Fibroblast of lung (primary cell): Measurements from ENCODE around the gene MGAT5. TPM values are rescaled to one million over a fixed set of nuclear protein-coding genes. Genes with fewer than 3 reads are reported as not detected.

Experiments used
- DNase-seq, 2 donors: peaks; one replicate each; pipeline versions ENCODE4 v3.0.0 to v3.0.0-alpha.2; 2010; ENCODE audit warnings: low read depth in 2 of 2
- H2AFZ ChIP-seq: 2 replicates; pipeline ENCODE4 v1.5.1; 2012; ENCODE audit warnings: low read length, control low read depth, inconsistent platforms
- H3K27ac ChIP-seq: 2 replicates; pipeline ENCODE4 v1.5.1; 2011; ENCODE audit warnings: low read length, control low read depth; ENCODE audit not compliant: insufficient read depth
- H3K27me3 ChIP-seq: 2 replicates; pipeline ENCODE4 v1.5.1; 2011; ENCODE audit warnings: mild to moderate bottlenecking, low read length; ENCODE audit not compliant: control insufficient read depth, insufficient read depth
- H3K36me3 ChIP-seq: 2 replicates; pipeline ENCODE4 v1.5.1; 2011; ENCODE audit warnings: low read length; ENCODE audit not compliant: control insufficient read depth, insufficient read depth
- H3K4me1 ChIP-seq: 2 replicates; pipeline ENCODE4 v1.5.1; 2011; ENCODE audit warnings: low read length; ENCODE audit not compliant: control insufficient read depth, insufficient read depth; ENCODE audit errors: extremely low read depth
- H3K4me2 ChIP-seq: 2 replicates; pipeline ENCODE4 v1.5.1; 2011; ENCODE audit warnings: low read length, control low read depth; ENCODE audit not compliant: insufficient read depth; ENCODE audit errors: extremely low read depth
- H3K4me3 ChIP-seq, 4 experiments: fragments of 200-600 bp in 1 of 4; sonication (generic) in 1 of 4; replicated peaks in 1 of 4; 2 replicates each; pipeline ENCODE4 v1.5.1; 2011 to 2016; ENCODE audit warnings: low read length in 4 of 4, low read depth in 3 of 4, mild to moderate bottlenecking in 3 of 4, control low read depth in 2 of 4, inconsistent platforms in 1 of 4, mixed read lengths in 1 of 4; ENCODE audit not compliant: insufficient read depth in 1 of 4; ENCODE audit errors: control extremely low read depth in 1 of 4
- H3K79me2 ChIP-seq: 2 replicates; pipeline ENCODE4 v1.5.1; 2012; ENCODE audit warnings: mild to moderate bottlenecking, low read length, inconsistent platforms; ENCODE audit not compliant: control insufficient read depth, insufficient read depth
- H3K9ac ChIP-seq: 2 replicates; pipeline ENCODE4 v1.5.1; 2011; ENCODE audit warnings: mild to moderate bottlenecking, low read length, control low read depth; ENCODE audit not compliant: insufficient read depth
- H3K9me3 ChIP-seq: 2 replicates; pipeline ENCODE4 v1.5.1; 2012; ENCODE audit warnings: low read depth, low read length; ENCODE audit not compliant: control insufficient read depth, insufficient read depth
- H4K20me1 ChIP-seq: 2 replicates; pipeline ENCODE4 v1.5.1; 2011; ENCODE audit warnings: low read length; ENCODE audit not compliant: control insufficient read depth, insufficient read depth; ENCODE audit errors: extremely low read depth
- CTCF ChIP-seq, 2 donors: IDR thresholded peaks in 1 of 2; conservative IDR thresholded peaks in 1 of 2; 1 replicate in 1 of 2; 2 replicates in 1 of 2; pipeline ENCODE4 v1.5.1; 2011 to 2012; ENCODE audit warnings: low read length in 2 of 2, control low read depth in 1 of 2, inconsistent platforms in 1 of 2, low read depth in 1 of 2, mild to moderate bottlenecking in 1 of 2
- EZH2 ChIP-seq: IDR thresholded peaks from 2 replicates; pipeline ENCODE4 v1.5.1; 2012; ENCODE audit warnings: low read length, control low read depth, mild to moderate bottlenecking; ENCODE audit errors: missing control alignments
- polyA plus RNA-seq, 2 donors: library from polyadenylated mRNA; depleted of rRNA in 1 of 2; stranded (reverse) in 1 of 2; unstranded in 1 of 2; fragments of >200 nt; gene quantifications; 2 replicates each; pipeline ENCODE4 v1.2.1, GENCODE V29; 2011 to 2012; ENCODE audit warnings: missing spikeins in 1 of 2
- total RNA-seq: library from RNA; depleted of rRNA; stranded (reverse); fragments of >200 nt; gene quantifications from 2 replicates; pipeline ENCODE4 v1.2.1, GENCODE V29; 2014

MGAT5 gene
- total and polyA plus RNA-seq, 2 donors (not counting 1 experiment from before 2014, with no cell fraction given): 270 to 301 TPM

- Histone ChIP-seq H3K4me2 (no peak overlapping the region), H3K27ac (no peak overlapping the region), H3K79me2 (no peaks in the 10 kb centered on the region), H4K20me1 (no peaks in the 10 kb centered on the region), H3K36me3 (no peaks in the 10 kb centered on the region), H2AFZ (no peak overlapping the region), H3K9me3 (no peaks in the 10 kb centered on the region), H3K9ac (no peak overlapping the region), H3K4me1 (no peaks in the 10 kb centered on the region), H3K27me3 (no peaks in the 10 kb centered on the region), H3K4me3 (no peak overlapping the region)
- TF ChIP-seq CTCF (conservative IDR thresholded peaks at IDR 0.05 in 1 of 2, IDR thresholded peaks at IDR 0.05 in 1 of 2; ENCODE audit: low read depth in 1 of 2, low read length in 2 of 2) (no peak), EZH2 (no peak)
- DNase-seq: no peak
These were observed 65.9 kb downstream of the MGAT5 start for GRCh38 chr2:134319596-134320254.

- DNase-seq: no peak
- Histone ChIP-seq H4K20me1 (no peaks in the 10 kb centered on the region), H3K4me3 (no peak overlapping the region), H3K27ac (no peak overlapping the region), H3K4me1 (no peaks in the 10 kb centered on the region), H3K27me3 (no peaks in the 10 kb centered on the region), H3K36me3 (no peaks in the 10 kb centered on the region), H2AFZ (no peak overlapping the region), H3K4me2 (no peak overlapping the region), H3K9me3 (no peaks in the 10 kb centered on the region), H3K9ac (no peak overlapping the region), H3K79me2 (no peaks in the 10 kb centered on the region)
- no peak for TF ChIP-seq CTCF (conservative IDR thresholded peaks at IDR 0.05 in 1 of 2, IDR thresholded peaks at IDR 0.05 in 1 of 2; ENCODE audit: low read depth in 1 of 2, low read length in 2 of 2)
- TF ChIP-seq EZH2: no peak
These were observed 67.1 kb downstream of the MGAT5 start for GRCh38 chr2:134320930-134321329.

GRCh38 chr2:134323777-134324176 lies 69.9 kb downstream of the MGAT5 start:
- H3K4me3 ChIP-seq: no peak overlapping the region
- no peaks in the 10 kb centered on the region for H4K20me1 ChIP-seq
- TF ChIP-seq EZH2 (no peak), CTCF (conservative IDR thresholded peaks at IDR 0.05 in 1 of 2, IDR thresholded peaks at IDR 0.05 in 1 of 2; ENCODE audit: low read depth in 1 of 2, low read length in 2 of 2) (no peak)
- H3K9me3 ChIP-seq: no peaks in the 10 kb centered on the region
- no peak overlapping the region for H3K9ac ChIP-seq
- H3K79me2 ChIP-seq: no peaks in the 10 kb centered on the region
- H2AFZ ChIP-seq: no peak overlapping the region
- H3K4me2 ChIP-seq: no peak overlapping the region
- no peak overlapping the region for H3K27ac ChIP-seq
- H3K4me1 ChIP-seq: no peaks in the 10 kb centered on the region
- H3K36me3 ChIP-seq: no peaks in the 10 kb centered on the region
- no peaks in the 10 kb centered on the region for H3K27me3 ChIP-seq
- DNase-seq: no peak
